ENCODE measurements around the gene CEP20. TPM values are rescaled to one million over a fixed set of nuclear protein-coding genes. Genes with fewer than 3 reads are reported as not detected.
"Not testable (repeated sequence)": the region's sequence is repeated elsewhere in the genome, so short reads cannot be mapped to it uniquely, and the experiment has no call there.

Gene CEP20
- total RNA-seq, 6 donors from 2014 or later, result 7.7 to 45.2 (median 28.5) TPM

DNA sequence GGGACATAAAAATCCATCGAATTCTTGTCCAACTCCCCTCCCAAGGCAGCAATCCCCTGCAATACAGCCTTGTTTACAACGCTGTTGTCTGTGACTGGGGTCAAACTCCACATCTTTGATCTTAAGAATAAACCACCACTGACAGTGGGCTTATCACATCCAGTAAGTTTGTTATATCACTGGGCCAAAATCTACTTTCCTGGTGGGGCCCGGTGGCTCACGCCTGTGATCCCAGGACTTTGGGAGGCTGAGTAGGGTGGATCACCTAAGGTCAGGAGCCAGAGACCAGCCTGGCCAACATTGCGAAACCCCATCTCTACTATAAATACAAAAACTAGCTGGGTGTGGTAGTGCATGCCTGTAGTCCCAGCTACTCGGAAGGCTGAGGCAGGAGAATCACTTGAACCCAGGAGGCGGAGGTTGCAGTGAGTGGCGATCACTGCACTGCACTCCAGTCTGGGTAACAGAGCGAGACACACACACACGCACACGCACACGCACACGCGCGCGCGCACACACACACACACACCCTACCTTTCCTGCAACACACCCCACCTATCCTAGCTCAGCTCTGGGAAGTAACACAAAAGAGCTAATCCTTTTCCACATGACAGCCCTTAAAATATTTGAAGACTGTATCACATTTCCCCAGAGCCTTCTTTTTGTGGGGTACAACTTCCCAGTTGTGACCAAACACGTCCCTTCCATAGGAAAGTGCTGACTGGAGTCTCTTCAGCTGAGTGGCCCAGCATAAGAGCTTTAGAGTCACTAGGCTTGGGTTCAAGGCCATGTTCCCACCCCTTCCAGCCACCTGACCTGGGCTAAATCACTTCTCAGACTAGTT, 40.1 kb upstream of the CEP20 start:
- H3K27ac ChIP-seq, result no peak overlapping the region
- no peaks in the 10 kb centered on the region for H3K27me3 ChIP-seq
- no peaks in the 10 kb centered on the region for H3K9me3 ChIP-seq
- peak in 1 of 2 donors; percentile 20 for DNase-seq
- ATAC-seq (ENCODE audit: low FRiP score in 2 of 2), result no peak
- no peak overlapping the region for H3K4me3 ChIP-seq
- 90% methylated on average over 18 of the region's 18 CpGs for WGBS, 2 donors
- H3K36me3 ChIP-seq, result no peaks in the 10 kb centered on the region
- no peaks in the 10 kb centered on the region for H3K4me1 ChIP-seq
- TF ChIP-seq POLR2A (IDR thresholded peaks at IDR 0.05) (no peak), EP300 (IDR thresholded peaks at IDR 0.05) (no peak), POLR2AphosphoS5 (IDR thresholded peaks at IDR 0.05) (no peak)
- TF ChIP-seq, protein P1, sequence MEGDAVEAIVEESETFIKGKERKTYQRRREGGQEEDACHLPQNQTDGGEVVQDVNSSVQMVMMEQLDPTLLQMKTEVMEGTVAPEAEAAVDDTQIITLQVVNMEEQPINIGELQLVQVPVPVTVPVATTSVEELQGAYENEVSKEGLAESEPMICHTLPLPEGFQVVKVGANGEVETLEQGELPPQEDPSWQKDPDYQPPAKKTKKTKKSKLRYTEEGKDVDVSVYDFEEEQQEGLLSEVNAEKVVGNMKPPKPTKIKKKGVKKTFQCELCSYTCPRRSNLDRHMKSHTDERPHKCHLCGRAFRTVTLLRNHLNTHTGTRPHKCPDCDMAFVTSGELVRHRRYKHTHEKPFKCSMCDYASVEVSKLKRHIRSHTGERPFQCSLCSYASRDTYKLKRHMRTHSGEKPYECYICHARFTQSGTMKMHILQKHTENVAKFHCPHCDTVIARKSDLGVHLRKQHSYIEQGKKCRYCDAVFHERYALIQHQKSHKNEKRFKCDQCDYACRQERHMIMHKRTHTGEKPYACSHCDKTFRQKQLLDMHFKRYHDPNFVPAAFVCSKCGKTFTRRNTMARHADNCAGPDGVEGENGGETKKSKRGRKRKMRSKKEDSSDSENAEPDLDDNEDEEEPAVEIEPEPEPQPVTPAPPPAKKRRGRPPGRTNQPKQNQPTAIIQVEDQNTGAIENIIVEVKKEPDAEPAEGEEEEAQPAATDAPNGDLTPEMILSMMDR (IDR thresholded peaks at IDR 0.05), result no peak

GRCh38 chr16:15925631-15926030, 37.2 kb upstream of the CEP20 start:
- no peaks in the 10 kb centered on the region for H3K36me3 ChIP-seq
- H3K4me3 ChIP-seq, result no peak overlapping the region
- no peak for ATAC-seq (ENCODE audit: low FRiP score in 2 of 2)
- TF ChIP-seq POLR2AphosphoS5 (IDR thresholded peaks at IDR 0.05), result no peak
- no peak for TF ChIP-seq EP300 (IDR thresholded peaks at IDR 0.05)
- TF ChIP-seq, protein P1 (IDR thresholded peaks at IDR 0.05), result no peak
- no peak for TF ChIP-seq POLR2A (IDR thresholded peaks at IDR 0.05)
- no peaks in the 10 kb centered on the region for H3K4me1 ChIP-seq
- no peak for DNase-seq
- no peaks in the 10 kb centered on the region for H3K27me3 ChIP-seq
- H3K9me3 ChIP-seq, result no peaks in the 10 kb centered on the region
- 86 to 89% methylated on average over 9 of the region's 9 CpGs for WGBS, 2 donors
- H3K27ac ChIP-seq, result no peak overlapping the region

DNA sequence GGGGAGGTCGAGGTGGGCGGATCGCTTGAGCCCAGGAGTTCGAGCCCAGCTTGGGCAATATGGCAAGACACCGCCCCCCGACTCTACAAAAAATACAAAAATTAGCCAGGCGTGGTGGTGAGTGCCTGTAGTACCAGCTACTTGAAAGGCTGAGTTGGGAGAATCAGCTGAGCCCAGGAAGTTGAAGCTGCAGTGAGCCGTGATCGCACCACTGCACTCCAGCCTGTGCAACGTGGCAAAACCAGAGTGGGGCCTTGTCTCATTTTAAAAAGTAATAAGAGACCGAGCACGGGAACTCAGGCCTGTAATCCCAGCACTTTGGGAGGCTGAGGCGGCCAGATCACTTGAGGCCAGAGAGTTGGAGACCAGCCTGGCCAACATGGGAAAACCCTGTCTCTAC, 36.6 kb upstream of the CEP20 start:
- no peak for DNase-seq
- Histone ChIP-seq H3K9me3 (no peaks in the 10 kb centered on the region), H3K4me1 (no peaks in the 10 kb centered on the region), H3K36me3 (no peaks in the 10 kb centered on the region), H3K27ac (no peak overlapping the region), H3K27me3 (no peaks in the 10 kb centered on the region), H3K4me3 (no peak overlapping the region)
- 93 to 98% methylated on average over 13 of the region's 13 CpGs for WGBS, 2 donors
- no peak for ATAC-seq (ENCODE audit: low FRiP score in 2 of 2)
- TF ChIP-seq POLR2AphosphoS5 (IDR thresholded peaks at IDR 0.05) (no peak), EP300 (IDR thresholded peaks at IDR 0.05) (no peak), POLR2A (IDR thresholded peaks at IDR 0.05) (no peak)
- TF ChIP-seq, protein P1 (IDR thresholded peaks at IDR 0.05), result no peak

DNA sequence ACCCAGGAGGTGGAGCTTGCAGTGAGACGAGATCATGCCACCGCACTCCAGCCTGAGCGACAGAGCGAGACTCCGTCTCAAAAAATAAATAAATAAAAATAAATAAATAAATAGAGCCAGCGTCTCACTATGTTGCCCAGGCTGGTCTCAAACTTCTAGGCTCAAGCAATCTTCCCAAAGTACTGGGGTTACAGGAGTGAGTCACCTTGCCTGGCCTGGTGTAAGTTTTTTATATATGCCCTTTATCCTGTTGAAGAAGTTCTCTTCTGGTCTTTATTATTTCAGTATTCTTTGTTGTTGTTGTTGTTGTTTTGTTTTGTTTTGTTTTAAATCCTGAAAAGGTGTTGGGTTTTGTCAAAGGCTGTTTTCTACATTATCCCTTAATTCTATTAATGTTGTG, 30.9 kb upstream of the CEP20 start:
- no peak overlapping the region for H3K4me3 ChIP-seq
- DNase-seq (no peak), ATAC-seq (ENCODE audit: low FRiP score in 2 of 2) (no peak)
- 89 to 94% methylated on average over 6 of the region's 6 CpGs for WGBS, 2 donors
- H3K9me3 ChIP-seq, result no peaks in the 10 kb centered on the region
- no peaks in the 10 kb centered on the region for H3K4me1 ChIP-seq
- TF ChIP-seq POLR2A (IDR thresholded peaks at IDR 0.05) (no peak), EP300 (IDR thresholded peaks at IDR 0.05) (no peak), POLR2AphosphoS5 (IDR thresholded peaks at IDR 0.05) (no peak)
- TF ChIP-seq, protein P1 (IDR thresholded peaks at IDR 0.05), result no peak
- H3K27me3 ChIP-seq, result no peaks in the 10 kb centered on the region
- no peaks in the 10 kb centered on the region for H3K36me3 ChIP-seq
- no peak overlapping the region for H3K27ac ChIP-seq

- not testable (repeated sequence) for H3K36me3 ChIP-seq; H3K27me3 ChIP-seq; ATAC-seq (ENCODE audit: low FRiP score in 2 of 2); H3K4me1 ChIP-seq; H3K27ac ChIP-seq; DNase-seq; H3K9me3 ChIP-seq; H3K4me3 ChIP-seq
- WGBS, 2 donors, result 84 to 97% methylated on average over 3 of the region's 3 CpGs
These were observed 29.9 kb upstream of the CEP20 start for GRCh38 chr16:15918314-15918713.
